Choroid plexus epithelial cell (primary cell): ENCODE data around the gene MFAP2.
"Not testable (repeated sequence)": the region's sequence is repeated elsewhere in the genome, so short reads cannot be mapped to it uniquely, and the experiment has no call there.

Experiments
- DNase-seq: peaks from one replicate; pipeline ENCODE4 v3.0.0-alpha.2; 2010; ENCODE audit warnings: low read depth
- H3K4me3 ChIP-seq: 2 replicates; pipeline ENCODE4 v1.5.1; 2011; ENCODE audit warnings: low read depth, mild to moderate bottlenecking, control low read depth, low read length, moderate library complexity
- TF ChIP-seq, protein P1 (sequence below): conservative IDR thresholded peaks from 2 replicates; pipeline ENCODE4 v1.5.1; 2011; ENCODE audit warnings: low read depth, mild to moderate bottlenecking, control low read depth, inconsistent platforms, low read length, moderate library complexity

The MFAP2 gene

DNA sequence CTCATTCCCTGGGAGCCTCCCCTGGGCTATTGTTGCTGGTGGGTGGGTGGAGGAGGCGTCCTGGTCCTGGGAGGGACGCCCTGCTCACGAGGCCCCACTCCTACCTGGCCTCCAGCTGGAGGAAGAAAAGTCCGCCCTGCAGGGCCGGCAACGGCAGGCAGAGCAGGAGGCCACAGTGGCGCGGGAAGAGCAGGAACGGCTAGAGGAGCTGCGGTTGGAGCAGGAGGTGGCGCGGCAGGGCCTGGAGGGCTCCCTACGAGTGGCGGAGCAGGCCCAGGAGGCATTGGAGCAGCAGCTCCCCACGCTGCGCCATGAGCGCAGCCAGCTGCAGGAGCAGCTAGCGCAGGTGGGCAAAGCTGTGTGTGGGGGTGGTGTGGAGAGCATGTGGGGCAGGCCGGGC, 33.8 kb downstream of the MFAP2 start:
- no peak for DNase-seq
- TF ChIP-seq, protein P1, sequence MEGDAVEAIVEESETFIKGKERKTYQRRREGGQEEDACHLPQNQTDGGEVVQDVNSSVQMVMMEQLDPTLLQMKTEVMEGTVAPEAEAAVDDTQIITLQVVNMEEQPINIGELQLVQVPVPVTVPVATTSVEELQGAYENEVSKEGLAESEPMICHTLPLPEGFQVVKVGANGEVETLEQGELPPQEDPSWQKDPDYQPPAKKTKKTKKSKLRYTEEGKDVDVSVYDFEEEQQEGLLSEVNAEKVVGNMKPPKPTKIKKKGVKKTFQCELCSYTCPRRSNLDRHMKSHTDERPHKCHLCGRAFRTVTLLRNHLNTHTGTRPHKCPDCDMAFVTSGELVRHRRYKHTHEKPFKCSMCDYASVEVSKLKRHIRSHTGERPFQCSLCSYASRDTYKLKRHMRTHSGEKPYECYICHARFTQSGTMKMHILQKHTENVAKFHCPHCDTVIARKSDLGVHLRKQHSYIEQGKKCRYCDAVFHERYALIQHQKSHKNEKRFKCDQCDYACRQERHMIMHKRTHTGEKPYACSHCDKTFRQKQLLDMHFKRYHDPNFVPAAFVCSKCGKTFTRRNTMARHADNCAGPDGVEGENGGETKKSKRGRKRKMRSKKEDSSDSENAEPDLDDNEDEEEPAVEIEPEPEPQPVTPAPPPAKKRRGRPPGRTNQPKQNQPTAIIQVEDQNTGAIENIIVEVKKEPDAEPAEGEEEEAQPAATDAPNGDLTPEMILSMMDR = no peak
- H3K4me3 ChIP-seq = no peak overlapping the region

DNA sequence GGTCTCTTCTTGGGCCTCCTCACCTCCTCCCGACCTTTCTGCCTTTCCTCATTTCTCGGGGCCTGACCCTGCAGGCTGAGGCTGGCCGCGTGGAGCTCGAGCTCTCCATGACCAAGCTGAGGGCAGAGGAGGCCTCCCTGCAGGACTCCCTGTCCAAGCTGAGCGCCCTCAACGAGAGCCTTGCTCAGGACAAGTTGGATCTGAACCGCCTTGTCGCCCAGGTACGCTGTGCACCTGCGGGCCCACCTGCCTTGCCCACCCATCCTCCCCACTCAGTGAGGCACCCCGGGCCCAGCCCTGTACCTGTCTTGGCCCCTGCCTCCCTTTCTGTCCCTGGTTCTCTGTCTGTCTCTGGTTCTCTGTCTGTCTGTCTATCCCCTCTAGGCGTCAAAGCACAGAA, 34.2 kb downstream of the MFAP2 start:
- not testable (repeated sequence) for H3K4me3 ChIP-seq, DNase-seq

DNA sequence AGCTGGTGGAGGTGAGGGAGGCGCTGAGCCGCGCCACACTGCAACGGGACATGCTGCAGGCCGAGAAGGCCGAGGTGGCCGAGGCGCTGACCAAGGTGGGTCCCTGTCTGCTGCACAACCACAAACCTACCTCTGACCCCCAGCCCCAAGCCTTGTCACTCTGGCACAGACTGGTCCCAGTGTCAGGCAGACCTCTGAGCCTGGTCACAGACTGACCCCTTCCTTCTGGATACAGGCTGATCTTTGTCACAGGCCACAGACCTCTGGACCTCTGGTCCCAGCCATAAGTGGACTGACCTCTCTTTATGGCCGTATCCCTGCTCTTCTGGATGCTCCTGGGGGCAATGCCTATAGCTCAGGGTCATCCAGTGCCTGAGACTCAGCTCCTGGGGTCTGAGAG, 34.9 kb downstream of the MFAP2 start:
- not testable (repeated sequence) for H3K4me3 ChIP-seq, DNase-seq

DNA sequence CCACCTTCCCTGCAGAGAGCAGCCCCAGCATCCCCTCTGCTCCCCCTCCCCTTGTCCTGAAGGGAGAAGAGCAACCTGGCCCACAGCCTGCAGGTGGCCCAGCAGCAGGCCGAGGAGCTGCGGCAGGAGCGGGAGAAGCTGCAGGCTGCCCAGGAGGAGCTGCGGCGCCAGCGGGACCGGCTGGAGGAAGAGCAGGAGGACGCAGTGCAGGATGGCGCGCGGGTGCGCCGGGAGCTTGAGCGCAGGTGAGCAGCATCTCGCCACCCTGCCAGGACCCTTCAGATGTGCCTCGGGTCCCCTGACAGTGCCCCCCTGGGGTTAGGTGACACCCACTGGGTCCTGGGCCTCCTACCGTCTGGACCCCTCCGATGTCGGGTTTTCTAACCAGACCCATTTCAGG, 36.4 kb downstream of the MFAP2 start:
- no peak for DNase-seq
- H3K4me3 ChIP-seq = no peak overlapping the region
- TF ChIP-seq, protein P1 = no peak

DNA sequence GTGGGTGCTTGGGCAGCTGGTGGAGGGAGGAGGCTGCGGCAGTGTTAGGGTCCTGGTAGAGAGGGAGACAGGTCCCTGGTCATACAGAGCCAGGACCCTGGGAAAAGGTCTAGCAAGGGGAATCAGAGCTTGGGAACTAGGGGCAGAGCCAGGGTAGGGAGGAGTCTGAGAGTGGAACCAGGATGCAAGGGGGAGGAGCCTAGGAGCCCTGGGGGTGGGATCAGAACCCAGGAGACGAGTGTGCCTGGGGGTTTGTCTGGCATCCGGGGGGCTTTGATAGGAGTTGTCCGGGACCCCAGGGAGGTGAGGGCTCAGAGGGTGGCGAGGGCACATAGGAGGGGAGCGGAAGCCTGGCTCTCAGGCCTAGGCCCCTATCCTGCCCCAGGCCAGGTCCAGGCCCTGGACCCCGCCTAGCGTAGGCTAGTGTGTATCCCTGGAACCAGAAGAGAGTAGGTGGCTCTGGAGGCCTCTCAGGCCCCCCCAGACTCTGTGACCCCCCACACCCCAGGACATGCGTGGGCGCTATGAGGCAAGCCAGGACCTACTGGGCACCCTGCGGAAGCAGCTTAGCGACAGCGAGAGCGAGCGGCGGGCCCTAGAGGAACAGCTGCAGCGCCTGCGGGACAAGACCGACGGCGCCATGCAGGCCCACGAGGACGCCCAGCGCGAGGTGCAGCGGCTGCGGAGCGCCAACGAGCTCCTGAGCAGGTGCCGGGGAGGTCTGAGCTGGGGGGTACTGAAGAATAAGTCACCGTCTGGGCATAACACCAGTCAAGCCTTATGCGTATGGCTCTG, 40.8 kb downstream of the MFAP2 start:
- not testable (repeated sequence) for DNase-seq
- H3K4me3 ChIP-seq = peak overlapping the region; percentile 53

DNA sequence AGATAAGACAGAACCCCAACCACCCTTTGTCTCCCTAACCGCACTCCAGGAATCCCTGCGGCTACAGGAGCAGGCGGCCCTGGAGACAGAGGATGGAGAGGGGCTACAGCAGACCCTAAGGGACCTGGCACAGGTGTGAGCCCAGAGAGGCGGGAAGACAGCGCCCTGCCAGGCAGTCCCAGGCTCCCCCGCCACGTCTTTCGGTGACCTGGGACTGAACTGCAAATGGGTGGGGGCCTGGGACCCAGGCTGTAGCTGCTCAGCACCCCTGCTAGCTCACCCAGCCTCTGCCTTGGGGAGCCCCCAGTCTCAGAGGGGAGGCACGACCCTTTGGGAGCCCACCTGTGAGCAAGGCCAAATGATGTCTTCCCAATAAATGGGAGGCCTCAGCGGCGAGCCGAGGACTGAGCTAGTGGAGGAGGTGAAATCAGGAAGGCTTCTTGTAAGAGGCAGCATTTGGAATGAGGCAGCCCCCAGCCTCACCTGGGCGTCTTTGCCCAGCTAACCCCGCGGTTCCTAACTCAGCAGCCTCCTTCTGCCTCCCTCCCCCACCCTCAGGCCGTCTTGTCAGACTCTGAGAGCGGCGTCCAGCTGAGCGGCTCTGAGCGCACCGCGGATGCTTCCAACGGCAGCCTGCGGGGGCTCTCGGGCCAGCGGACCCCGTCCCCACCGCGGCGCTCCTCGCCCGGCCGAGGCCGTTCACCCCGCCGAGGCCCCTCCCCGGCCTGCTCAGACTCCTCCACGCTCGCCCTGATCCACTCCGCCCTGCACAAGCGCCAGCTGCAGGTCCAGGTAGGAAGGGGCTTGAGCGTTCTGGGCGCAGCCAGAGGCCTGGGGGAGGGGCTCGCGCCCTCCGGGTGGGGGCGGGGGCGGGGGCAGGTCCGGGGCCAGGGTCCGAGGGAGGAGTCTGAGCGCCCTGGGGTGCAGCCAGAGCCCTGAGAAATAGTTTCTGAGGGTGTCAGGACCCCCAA, 41.8 kb downstream of the MFAP2 start:
- TF ChIP-seq, protein P1 = no peak
- peak; percentile 61 for DNase-seq
- H3K4me3 ChIP-seq = peak overlapping the region; percentile 53

DNA sequence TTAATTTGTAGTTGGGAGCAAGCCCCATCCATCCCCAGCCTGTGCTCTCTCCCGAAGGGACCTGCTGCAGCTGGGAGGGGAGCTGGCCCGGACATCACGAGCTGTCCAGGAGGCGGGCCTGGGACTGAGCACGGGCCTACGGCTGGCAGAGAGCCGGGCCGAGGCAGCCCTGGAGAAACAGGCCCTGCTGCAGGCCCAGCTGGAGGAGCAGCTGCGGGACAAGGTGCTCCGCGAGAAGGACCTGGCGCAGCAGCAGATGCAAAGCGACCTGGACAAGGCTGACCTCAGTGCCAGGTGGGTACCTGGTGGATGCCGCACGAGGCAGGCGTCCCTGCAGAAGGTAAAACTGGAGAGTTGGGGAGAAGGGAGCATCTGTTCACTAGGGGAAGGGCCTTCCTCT, 43.8 kb downstream of the MFAP2 start:
- DNase-seq, H3K4me3 ChIP-seq: not testable (repeated sequence)

DNA sequence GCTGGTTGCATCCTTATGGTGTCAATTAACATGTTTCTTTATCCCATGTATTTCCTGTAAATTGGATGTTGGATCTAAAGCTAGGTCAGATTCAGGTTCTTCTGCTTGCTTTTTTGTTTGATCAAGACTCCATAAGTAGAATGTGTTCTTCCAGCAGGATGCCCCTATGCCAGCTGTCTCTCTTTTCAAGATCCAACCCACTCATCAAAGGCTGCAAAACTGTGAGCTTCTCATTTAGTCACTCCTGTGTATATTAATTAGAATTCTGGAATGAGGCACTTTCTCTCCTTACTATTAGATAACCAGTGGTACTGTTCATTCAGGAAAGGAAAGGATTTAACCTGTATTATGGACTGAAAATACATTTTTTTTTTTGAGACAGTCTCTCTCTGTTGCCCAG, 46.5 kb downstream of the MFAP2 start:
- not testable (repeated sequence) for DNase-seq, H3K4me3 ChIP-seq

DNA sequence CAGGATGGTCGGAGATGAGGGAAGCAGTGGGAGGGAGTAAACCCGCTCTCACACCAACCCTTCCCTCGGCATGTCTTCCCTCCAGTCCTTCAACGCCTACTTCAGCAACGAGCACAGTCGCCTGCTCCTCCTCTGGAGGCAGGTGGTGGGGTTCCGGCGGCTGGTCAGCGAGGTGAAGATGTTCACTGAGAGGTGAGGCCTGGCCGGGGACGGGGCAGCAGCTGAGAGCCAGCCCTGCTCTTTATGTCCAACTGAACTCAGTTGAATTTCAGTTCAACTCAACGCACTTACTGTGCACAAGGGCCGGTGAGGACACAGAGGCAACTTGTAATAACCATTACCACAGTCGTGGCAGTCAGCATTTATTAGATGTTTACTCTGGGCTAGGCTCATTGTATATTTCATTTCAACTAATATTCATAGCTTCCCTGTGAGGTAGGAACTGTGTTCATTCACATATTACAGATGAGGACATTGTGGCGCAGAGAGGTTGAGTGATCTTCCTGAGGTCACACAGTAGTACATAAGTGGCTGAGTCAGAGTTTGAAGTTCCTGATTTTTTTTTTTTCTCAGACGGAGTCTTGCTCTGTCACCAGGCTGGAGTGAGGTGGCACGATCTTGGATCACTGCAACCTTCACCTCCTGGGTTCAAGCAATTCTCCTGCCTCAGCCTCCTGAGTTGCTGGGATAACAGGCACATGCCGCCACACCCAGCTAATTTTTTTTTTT, 49.0 kb downstream of the MFAP2 start:
- not testable (repeated sequence) for H3K4me3 ChIP-seq, DNase-seq

DNA sequence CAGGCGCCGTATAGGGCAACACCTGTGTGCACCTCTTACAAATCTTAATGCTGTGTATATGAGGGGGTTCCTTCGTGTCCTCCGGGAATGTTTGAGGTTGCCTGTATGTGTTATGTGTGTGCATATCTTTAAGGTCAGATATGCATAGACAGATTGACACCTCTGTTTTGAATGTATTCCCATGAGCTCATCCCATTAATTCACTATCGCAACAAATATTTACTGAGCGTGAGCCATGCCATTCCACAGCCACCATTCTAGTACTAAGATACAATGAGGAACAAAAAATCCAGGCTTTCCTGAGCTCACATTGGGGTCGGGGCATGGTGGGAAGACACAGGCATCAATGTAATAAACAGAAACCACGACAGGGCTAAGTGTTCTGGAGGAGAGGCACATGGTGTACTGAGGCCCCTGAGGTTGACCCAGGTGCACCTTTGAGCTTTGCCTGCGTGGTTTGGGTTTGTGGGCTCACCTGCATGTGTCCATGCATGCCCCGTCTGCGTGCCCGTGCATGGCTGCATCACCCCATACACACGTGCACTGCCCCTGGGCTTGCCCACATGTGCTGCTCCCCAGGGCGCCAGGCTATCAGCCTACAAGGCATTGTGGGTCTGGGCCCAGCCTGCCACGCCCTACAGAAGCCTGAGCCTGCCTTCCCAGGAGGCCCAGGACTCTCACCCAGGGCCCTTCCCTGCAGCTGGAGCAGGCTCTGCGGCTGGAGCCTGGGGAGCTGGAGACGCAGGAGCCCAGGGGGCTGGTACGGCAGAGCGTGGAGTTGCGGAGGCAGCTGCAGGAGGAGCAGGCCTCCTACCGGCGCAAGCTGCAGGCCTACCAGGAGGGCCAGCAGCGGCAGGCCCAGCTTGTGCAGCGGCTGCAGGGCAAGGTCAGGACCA, 51.0 kb downstream of the MFAP2 start:
- H3K4me3 ChIP-seq, DNase-seq: not testable (repeated sequence)
